Prostate gland (tissue), 2 donors: ENCODE measurements around the gene SLAIN1. TPM values are rescaled to one million over a fixed set of nuclear protein-coding genes. Genes with fewer than 3 reads are reported as not detected.

Experiments used
- DNase-seq: peaks from one replicate; pipeline ENCODE4 v3.0.0-alpha.2; 2019; ENCODE audit warnings: low spot score
- H3K27ac ChIP-seq, 2 donors: fragments of 200-600 bp; sonication (generic); 2 replicates each; pipeline ENCODE4 v1.5.1; 2017 to 2019
- H3K27me3 ChIP-seq: fragments of 200-600 bp; sonication (generic); replicated peaks from 2 replicates; pipeline ENCODE4 v1.5.1; 2019; ENCODE audit not compliant: insufficient read depth
- H3K36me3 ChIP-seq, 2 donors: fragments of 200-600 bp; sonication (generic); 1 replicate in 1 of 2; 2 replicates in 1 of 2; pipeline versions ENCODE4 v1.5.1 to v1.8.1; 2017 to 2019
- H3K4me1 ChIP-seq: fragments of 200-600 bp; sonication (generic); replicated peaks from 2 replicates; pipeline ENCODE4 v1.5.1; 2019
- H3K4me3 ChIP-seq, 2 donors: fragments of 200-600 bp; sonication (generic); 2 replicates each; pipeline ENCODE4 v1.5.1; 2017 to 2019
- H3K9me3 ChIP-seq: fragments of 200-600 bp; sonication (generic); 2 replicates; pipeline ENCODE4 v1.5.1; 2017
- CTCF ChIP-seq, 4 experiments: fragments of 200-600 bp in 2 of 4; fragments of 450-650 bp in 2 of 4; sonication (generic) in 2 of 4; IDR thresholded peaks; 1 replicate in 3 of 4; 2 replicates in 1 of 4; pipeline ENCODE4 v1.5.1; 2016 to 2019; ENCODE audit warnings: antibody characterized with exemption in 4 of 4, mild to moderate bottlenecking in 2 of 4, moderate library complexity in 2 of 4
- POLR2A ChIP-seq: fragments of 450-650 bp; IDR thresholded peaks from one replicate; pipeline ENCODE4 v1.6.1; 2016; ENCODE audit warnings: antibody characterized with exemption, mild to moderate bottlenecking
- POLR2AphosphoS5 ChIP-seq: sonication (generic); formaldehyde crosslinking; IDR thresholded peaks from one replicate; pipeline ENCODE4 v1.6.1; 2017; ENCODE audit warnings: antibody characterized with exemption
- WGBS: methylation state at CpG from one replicate; pipeline ENCODE4 v1.1.5; 2018; 5-methylcytosine and 5-hydroxymethylcytosine counted together
- intact Hi-C: fragments of 100-400 bp; cut with DNase I; formaldehyde crosslinking; loops from one replicate; pipeline ENCODE4 v1.14.2; 2022
- total RNA-seq, 2 donors: library from RNA; depleted of rRNA; stranded (reverse); fragments of >200 nt; gene quantifications; one replicate each; pipeline ENCODE4 v1.1.0, GENCODE V29; 2016

The SLAIN1 gene
- total RNA-seq, 2 donors from 2014 or later = 9.6 to 132 TPM

GRCh38 chr13:77786695-77787287 is 89.3 kb downstream of the SLAIN1 start:
- Histone ChIP-seq H3K4me3 (no peak overlapping the region), H3K27me3 (no peaks in the 10 kb centered on the region), H3K9me3 (no peaks in the 10 kb centered on the region), H3K4me1 (no peaks in the 10 kb centered on the region), H3K36me3 (no peaks in the 10 kb centered on the region), H3K27ac (no peak overlapping the region)
- no peak for DNase-seq
- TF ChIP-seq POLR2AphosphoS5 = no peak
- TF ChIP-seq POLR2A = no peak
- TF ChIP-seq CTCF (IDR thresholded peaks at IDR 0.05) = no peak
- 28% methylated on average over 2 of the region's 2 CpGs for WGBS
- intact Hi-C loops = loop anchor here (5.0 kb wide), 1 partner anchor 131 kb away; the partner anchor contains the start of gene EDNRB

GRCh38 chr13:77789376-77789775 is 91.9 kb downstream of the SLAIN1 start:
- Histone ChIP-seq H3K27ac (no peak overlapping the region), H3K9me3 (no peaks in the 10 kb centered on the region), H3K36me3 (no peaks in the 10 kb centered on the region), H3K27me3 (no peaks in the 10 kb centered on the region), H3K4me1 (no peaks in the 10 kb centered on the region), H3K4me3 (no peak overlapping the region)
- intact Hi-C loops = loop anchor here (5.0 kb wide), 1 partner anchor 128 kb away; the partner anchor contains the start of gene EDNRB
- 96% methylated on average over 1 of the region's 1 CpG for WGBS
- no peak for TF ChIP-seq CTCF (IDR thresholded peaks at IDR 0.05)
- TF ChIP-seq POLR2AphosphoS5 = no peak
- TF ChIP-seq POLR2A = no peak
- no peak for DNase-seq

DNA sequence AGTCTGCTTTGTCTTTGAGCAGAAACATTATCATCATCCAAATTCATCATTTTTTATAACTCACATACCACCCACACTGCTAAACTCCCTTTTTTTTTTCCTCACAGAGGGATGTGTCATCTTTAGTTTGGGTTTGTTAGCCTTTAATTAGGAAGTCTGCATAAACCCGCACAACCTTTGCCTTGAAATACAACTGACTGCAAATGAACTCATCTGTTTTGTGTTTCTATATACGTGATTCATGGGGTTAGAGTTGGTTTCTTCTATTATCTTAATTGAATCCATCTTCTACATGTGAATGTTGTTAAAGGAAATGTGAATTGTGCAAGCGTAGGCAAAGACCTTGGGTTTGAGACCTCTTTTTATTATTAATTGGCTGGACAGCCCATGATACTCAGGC is 102.7 kb downstream of the SLAIN1 start:
- TF ChIP-seq POLR2A (no peak), CTCF (IDR thresholded peaks at IDR 0.05) (no peak), POLR2AphosphoS5 (no peak)
- WGBS = 73% methylated on average over 3 of the region's 3 CpGs
- intact Hi-C loops = no loop called here
- Histone ChIP-seq H3K4me3 (no peak overlapping the region), H3K27ac (no peak overlapping the region), H3K9me3 (no peaks in the 10 kb centered on the region), H3K27me3 (no peaks in the 10 kb centered on the region), H3K36me3 (no peaks in the 10 kb centered on the region), H3K4me1 (no peaks in the 10 kb centered on the region)
- DNase-seq = no peak

DNA sequence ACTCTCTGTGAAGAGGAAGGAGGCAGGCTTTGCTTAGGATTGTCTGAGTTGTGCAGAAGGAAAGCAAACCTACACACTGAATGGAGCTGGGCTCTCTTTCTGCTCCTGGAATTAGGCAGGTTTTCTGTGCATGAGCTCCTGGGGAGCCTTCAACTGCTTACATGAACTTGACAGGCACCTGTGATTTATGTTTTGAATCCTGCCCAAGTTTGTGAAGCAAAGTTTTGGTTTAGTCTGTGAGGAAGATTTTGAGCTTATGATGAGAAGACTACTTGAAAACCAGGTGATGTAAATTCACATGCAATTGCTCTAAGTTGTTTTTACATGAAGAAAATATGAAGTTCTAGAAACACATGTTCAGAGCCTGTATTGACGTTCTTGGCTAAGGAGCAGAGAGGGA is 109.0 kb downstream of the SLAIN1 start:
- no peak for TF ChIP-seq POLR2AphosphoS5
- TF ChIP-seq CTCF (IDR thresholded peaks at IDR 0.05) = no peak
- no peak for TF ChIP-seq POLR2A
- intact Hi-C loops = no loop called here
- DNase-seq = no peak
- H3K27ac ChIP-seq = no peak overlapping the region
- no peaks in the 10 kb centered on the region for H3K4me1 ChIP-seq
- H3K36me3 ChIP-seq = no peaks in the 10 kb centered on the region
- WGBS = 71% methylated on average over 1 of the region's 1 CpG
- no peaks in the 10 kb centered on the region for H3K9me3 ChIP-seq
- no peak overlapping the region for H3K4me3 ChIP-seq
- H3K27me3 ChIP-seq = no peaks in the 10 kb centered on the region

DNA sequence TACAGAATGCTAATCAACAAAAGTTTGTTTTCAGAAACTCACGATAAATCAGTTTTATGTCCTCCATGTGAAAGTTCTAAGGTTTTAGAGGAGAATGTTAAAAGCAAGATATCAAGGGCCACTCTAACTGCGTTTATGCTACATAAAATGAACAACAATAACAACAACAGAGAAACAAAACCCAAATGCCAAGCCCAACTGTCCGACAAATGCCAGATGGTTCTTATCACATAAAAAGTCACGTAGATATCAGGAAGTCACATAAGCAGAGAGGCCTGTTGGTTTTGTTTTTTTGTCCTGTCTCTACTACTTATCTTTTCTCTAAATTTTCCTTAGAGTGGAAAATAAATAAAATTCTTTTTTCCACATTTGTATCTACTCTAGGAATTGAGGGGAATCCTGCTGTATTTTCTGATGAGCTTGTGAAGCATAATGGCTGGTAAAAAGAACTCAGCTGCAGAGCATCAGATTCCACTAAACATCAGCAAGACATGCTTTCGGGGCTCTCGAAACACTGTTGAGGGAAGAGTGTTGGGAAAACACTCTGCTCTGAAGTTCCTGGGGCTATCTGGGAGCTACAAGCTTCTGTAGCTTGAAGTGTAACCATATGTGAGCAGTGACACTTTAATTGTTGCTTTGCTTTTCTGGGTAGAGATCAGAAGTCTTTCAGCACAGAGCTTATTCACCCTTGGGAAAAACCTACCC is 110.1 kb downstream of the SLAIN1 start:
- H3K4me3 ChIP-seq = no peak overlapping the region
- no peak for DNase-seq
- H3K27me3 ChIP-seq = no peaks in the 10 kb centered on the region
- 74% methylated on average over 6 of the region's 6 CpGs for WGBS
- H3K27ac ChIP-seq = no peak overlapping the region
- intact Hi-C loops = no loop called here
- no peak for TF ChIP-seq POLR2A
- TF ChIP-seq CTCF (IDR thresholded peaks at IDR 0.05) = no peak
- no peak for TF ChIP-seq POLR2AphosphoS5
- H3K9me3 ChIP-seq = no peaks in the 10 kb centered on the region
- H3K36me3 ChIP-seq = no peaks in the 10 kb centered on the region
- H3K4me1 ChIP-seq = no peaks in the 10 kb centered on the region
